Retina (tissue), 1 donor: ENCODE measurements around the gene ASIC2.

ENCODE experiments used
- DNase-seq: peaks from one replicate; pipeline ENCODE4 v3.0.0-alpha.2; 2016

Gene ASIC2

DNA sequence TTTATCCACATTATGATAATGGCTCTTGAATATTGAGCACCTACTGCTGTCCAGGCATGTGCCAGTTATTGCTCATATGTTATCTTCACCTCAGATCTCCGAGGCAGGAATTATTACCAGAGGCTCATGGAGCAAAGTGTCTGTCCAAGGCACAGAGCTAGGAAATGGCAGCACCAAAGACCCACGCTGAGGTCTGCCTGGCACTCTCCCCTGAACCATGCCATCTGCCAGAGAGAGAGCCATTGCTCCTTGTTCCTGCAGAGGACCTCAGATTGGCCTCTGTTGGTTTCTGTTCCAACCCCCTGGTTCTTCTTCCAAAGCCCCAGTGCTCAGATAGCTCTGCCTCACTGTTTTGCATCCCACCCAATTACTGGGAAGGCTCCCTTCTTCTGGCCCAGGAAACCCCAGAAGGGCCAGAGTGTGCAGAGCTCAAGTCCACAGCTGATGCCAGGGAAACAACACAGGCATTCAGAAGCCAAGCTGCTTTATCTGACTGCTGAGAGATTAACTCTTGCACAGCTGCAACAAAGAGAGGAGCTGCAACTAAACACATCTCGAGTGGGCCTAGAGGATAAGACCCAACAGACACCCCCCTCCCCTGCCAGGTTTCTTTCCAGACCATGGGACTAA lies 5.9 kb downstream of the ASIC2 start:
- DNase-seq = no peak

DNA sequence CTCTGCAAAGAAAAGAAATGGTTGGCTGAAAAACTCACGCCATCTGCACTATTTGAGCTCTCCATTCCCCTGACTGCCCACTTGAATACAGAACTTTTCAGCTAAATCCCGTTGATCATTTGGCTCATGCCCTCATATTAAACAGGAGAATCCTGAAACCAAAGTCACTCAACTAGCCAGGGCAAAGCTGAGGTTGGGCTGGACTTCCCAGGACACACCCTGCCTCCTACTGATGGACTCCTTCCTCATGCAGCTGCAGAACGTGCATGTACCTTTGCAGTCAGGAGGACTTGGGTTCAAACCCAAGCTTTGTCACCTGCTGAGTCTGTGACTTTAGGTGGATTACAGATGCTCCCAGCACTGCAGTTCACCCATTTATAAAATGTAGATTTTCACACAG lies 7.7 kb downstream of the ASIC2 start:
- no peak for DNase-seq

DNA sequence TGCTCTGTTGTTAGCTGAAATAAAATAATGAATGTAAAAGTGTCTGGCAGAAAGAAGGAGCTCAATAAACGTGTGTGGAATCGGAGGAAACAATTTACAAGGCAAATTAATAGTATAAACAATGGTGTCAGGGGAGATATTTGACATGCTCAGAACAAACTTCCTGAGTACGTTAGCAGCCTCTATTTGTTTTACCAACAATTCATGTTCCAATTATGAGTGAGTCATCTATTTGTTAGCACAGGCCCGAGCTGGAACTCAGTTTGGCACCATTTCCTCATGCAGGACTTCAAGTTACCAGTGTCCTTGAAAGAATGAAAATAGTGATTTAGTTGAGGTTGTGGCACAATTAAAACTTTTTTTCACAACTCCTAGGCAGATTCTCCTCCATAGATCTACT lies 9.1 kb downstream of the ASIC2 start:
- no peak for DNase-seq

DNA sequence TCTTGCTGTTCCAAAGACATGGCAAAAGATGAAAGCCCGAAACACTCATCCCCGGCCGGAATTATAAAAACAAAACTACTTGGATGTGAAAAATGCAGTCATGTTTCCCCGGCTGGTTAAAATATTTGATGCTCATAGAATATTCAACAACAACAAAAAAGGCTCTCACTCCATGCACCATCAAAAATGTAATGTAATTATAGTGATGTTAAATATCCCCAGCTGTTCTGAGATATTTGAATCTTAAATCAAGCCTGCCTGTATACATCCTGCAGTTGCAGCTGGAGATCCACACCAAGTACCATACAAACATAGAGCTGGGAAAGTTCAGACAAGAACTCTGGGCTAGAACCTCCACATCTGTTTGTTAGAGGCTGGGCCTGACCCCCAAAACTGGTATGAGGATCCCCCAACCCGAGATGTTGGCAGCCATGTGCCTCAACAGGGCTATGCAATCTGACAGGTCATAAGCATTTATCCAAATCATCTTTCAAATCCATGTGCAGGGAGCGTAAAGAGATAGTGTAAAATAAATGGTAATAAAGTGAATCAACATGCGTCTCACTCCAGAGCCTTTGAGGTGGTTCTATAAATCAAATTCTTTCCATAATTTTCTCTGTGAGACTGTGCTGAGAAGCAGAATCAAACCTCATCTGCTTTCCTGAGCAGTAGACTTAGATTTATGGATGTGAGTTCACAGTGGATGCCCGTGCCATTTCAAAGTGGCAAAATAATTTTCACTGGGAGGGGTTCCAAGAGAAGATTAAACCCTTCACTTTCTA lies 12.7 kb downstream of the ASIC2 start:
- no peak for DNase-seq

DNA sequence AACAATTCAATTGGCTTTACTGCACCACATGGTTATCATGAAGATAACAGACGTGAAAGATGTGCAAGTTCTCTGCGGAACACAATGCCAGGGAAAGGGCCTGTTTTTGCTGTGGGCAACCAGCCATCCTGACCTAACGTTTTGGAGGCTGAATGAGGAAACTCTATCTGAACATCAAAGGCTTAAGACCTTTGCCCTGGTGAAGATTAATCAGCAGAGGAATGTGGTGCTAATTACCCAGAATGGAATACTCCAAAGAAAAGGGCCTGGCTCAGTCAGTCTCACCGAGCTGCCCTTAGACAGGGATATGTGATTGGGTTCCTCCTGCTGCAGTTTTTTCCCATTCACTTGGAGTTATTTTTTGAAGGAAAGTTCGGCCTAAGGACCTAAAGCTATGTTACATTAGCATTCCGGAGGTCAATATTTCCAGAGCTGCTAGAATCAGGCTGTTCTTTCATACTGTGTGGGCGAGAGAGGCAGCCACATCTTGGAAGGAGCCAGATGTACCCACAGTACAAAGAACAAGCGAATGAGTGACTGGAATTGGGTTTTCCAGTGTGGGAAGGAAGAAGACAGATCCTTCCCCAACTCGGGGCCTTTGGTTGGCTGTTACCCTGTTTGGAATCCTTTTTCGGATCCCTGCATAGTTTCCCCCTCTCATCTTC lies 15.5 kb downstream of the ASIC2 start:
- no peak for DNase-seq

DNA sequence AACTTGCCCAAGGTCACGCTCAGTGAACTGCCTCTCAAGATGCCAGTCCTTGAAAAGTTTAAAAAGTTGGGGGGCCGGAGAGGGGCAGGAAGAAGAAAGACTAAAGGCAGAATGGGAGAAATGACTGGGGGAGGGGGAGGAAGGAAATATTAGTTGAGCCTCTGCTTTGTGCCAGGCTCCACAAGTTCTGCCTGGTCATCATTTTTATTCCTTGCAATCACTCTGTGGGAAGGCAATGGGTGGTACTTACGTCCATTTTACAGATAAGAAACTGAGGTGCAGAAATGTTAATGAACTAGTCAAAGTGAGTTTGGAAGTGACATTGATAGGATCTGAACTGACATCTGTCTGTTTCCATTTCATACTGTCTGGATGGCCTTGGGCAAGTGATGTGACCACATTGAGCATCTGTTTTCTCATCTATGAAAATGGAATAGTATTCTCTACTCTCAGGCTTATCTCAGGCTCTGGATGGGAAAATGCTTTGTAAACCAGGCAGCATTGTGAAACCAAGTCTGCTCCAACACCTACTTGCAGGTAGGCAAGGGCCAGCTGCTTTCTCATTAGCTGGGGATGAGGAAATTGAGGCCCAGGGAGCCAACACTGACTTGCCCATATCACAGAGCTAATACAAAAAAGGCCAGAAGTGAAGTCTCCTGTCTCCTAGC lies 19.2 kb downstream of the ASIC2 start:
- no peak for DNase-seq

DNA sequence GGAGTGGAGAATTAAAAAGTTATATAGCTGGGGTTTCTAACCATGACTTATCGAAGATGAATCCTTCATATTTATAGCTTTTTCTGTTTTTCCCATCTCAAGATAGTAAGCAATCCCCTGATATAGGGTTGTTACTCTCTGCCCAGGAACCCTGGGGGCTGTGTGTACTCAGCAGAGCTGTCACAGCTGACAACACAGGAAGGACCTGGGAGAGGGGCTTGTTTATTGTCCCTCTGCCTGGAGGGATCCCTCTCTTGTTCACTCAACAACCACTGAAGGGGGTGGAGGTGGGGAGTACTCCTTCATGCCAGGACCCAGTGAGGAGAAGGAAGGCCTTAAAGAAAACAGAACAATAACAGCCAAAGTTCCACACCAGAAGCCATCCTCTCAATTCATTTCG lies 19.8 kb downstream of the ASIC2 start:
- no peak for DNase-seq

DNA sequence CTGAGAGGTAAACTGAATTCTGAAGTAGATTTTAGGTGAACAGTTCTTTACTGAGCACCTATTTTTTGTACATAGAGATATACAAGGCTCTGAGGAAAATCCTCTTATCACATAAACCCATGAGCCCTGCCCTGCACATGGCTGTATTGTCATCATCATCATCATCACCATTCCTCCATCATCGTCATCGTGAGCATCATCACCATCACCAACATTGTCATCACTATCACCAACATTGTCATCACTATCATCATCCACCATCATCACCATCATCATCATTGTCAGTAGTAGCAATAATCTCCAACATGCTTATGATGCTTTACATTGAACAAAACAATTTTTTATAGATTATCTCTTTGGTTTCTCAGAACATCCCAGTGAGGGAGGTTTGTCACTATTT lies 20.7 kb downstream of the ASIC2 start:
- no peak for DNase-seq

DNA sequence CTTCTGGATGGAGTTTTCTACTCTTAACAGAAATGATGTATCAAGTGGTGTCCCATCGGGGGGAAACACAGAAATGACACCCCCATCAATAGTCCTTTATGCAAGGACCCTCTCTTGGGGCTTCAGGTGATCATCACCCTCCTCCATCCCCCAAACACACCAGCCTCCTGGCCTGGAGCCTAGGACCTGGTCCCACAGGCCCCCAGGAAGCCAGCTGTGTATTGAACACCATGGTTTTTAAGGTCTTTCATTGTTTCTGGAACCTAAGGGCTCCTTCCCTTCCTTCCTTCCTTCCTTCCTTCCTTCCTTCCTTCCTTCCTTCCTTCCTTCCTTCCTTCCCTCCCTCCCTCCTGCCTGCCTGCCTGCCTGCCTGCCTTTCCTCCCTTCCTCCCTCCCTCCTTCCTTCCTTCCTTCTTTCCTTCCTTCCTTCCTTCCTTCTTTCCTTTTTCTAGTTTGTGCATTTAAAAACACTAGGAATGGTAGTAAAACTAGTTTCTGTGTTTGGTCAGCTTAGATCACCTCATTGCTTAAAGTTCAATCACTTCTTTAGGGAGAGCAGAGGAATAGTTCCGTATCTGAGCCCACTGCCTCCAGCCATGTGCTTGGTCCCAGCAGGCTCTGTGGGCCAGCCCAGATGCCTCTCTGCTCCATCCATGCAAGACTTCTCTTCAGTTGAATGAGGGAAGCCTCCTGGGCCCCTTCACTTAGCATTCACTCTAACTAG lies 23.6 kb downstream of the ASIC2 start:
- no peak for DNase-seq

DNA sequence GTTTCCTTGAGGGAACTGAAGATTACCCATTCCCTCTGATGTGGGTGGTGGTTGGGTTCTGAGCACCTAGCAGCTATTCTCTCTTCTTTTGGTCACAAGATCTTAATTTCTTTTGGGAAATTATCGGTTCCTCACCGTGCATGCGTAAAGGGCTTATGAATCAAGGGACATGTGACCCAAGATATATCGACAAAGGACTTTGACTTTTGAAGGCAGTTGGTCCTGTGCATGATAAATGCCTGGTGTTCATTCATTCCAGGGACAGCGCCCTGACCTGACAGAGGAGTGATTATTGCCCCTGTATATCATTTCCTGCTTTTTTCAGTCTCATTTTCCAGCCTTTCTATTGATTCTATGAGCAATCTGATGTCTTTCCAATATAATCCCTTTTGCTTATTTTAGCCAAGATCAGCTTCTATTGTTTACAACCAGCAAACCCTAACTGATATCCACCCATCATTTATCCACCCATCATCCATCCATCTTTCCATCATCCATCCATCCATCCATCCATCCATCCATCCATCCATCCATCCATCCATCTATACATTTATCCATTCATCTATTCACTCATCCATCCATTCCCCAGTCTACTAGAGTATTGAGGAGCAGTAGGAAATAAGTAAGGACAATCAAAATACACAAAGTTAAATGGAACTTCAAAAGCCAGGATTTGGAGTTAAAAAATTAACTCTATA lies 25.1 kb downstream of the ASIC2 start:
- no peak for DNase-seq

DNA sequence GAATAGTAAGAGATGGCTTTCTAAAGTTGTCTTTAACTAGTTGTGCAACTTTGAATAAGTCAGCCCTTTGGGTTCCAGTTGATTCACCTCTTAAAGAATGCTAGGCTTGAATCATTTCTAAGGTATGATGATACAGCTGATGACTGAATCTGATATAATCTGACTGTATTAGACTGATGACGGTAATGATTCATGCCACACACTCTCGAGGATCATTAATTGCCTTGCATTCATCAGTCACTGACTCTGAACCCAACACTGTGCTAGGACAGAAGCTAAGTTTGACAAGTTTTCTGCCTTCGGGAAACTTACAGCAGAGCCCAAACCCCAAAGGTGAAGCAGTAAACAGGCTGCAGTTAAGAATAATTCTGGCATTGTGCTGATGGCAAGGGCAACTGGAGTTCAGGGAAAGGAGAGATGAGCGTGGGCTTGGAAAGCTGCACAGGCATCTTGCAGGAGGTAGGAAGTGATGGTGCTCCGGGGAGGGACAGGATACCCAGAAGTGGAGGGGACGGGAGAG lies 25.8 kb downstream of the ASIC2 start:
- DNase-seq = no peak

DNA sequence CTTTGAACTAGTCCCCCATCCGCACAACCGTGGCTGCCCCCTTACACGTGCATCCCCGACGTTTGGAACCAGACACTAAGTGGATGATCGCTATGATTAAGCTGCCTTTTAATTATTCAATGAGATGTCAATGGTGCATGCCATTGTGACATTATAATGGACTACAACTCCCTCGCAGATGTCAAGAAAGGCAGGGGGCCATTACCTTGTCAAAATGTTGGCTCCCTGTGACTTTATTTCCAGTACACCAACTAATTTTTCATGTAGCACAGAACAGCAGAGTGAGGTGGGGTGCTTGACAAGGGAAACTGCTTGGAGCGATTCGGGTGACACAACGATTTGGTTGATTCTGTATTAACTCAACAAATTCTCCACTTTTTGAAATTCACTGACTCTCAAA lies 26.5 kb downstream of the ASIC2 start:
- no peak for DNase-seq

DNA sequence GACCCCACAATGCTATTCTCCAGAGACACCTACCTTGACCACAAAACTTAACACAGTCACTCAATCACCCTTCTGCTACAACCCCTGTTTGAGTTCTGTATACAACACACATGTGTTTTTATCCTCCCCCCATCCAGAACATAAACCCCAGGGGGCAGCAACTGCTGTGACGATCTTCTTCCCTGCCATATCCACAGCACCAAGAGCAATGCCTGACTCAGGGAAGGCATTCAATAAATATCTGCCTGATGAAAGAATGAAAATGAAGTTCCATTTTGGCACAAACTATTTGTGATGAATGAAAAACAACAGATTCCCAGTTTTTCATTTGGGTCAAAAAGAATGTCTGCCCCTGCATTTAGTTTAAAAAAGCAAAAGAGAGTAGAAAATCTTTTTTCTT lies 27.0 kb downstream of the ASIC2 start:
- DNase-seq = no peak

DNA sequence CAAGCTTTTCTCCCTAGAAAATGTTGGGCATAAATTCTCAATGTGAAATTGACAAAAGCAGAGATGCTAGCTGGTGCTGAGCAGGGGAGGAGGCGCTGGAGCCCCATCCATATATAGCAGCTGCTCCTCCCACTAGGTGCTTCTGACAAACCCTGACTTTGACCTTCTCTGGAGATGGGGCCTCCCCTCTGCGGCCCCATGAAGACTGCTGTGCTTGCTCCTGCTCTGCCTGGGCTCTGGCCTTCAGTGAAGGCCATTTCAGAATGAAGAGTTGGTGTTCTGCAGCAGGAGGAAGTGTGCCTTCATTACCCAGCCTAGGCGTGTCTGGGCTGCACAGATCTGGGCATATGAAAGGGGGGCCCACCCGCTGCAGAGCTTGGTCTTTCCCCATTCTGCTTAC lies 29.7 kb downstream of the ASIC2 start:
- DNase-seq = no peak

DNA sequence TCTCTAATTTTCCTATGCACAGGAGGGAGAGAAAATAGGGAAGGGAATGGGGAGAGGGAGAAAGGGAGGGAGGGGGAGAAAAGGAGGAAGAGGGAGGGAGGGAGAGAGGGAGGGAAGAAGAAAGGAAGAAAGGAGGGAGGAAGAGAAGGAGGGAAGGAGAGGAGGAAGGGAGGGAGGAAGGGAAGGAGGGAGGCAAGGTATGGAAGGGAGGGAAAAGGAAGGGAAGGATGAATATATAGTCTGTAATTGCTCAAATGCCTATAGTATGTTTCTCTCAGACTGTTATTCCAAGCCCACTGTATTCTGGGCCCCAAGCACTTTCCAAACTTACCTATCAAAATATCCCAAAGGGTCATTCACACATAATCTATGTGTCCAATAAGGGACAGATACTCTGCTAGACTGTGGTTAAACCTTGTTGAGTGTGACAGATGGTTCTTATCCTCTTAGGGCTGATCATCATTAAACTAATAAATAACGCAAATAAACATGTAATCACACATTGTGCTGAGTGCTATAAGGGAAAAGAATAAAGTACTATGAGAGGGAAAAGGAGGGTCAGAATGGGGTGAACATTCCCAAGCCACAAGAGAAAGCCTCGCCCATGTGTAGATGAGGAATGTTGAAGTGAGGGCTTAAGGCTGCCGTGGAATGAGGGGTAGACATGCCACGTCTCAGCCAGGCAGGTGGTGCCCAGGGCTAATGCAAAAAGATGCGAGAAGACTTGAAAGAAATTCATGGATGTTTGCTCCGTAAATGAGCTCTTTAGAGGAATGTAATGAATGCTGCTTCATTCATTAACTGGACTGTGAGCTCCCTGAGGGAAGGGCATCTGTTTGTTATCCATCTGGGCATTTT lies 30.6 kb downstream of the ASIC2 start:
- no peak for DNase-seq

DNA sequence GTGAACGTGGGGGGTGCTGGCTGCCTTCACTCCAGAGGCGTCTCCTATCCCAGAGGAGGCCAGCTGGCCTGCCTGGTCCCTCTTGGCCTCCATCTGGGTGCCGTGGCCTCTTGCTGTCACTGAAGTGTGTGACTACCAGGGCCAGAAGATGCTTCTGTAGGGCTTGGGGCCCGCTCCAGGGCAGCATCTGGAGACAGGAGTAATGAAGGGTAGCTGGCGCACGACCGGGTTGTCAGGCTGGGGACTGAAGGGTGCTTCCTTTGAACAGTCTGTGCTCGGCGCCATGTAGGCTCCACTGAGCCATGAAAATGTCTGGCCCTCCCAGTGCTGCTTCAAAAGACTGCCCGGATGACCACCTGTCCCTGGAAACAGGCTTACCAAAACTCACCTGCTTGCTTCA lies 31.3 kb downstream of the ASIC2 start:
- no peak for DNase-seq

DNA sequence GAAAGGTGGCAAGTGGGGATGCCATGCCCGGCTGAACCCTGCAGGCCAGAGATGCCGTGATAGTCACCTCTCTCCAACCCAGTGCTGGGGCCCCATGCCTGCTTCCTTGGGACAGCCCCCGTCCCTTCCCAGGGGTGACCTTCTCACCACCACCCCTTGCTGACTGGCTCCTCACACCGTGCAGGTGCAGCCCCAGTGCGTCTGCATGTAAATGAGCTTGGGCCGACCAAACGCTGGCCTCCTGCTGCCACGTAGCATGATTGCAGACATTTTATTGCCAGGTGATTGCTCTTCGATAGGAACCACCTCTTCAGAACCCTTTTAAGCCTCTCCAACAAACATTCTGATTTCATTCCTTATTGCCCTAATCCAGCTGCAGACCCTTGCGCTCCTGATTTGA lies 32.5 kb downstream of the ASIC2 start:
- no peak for DNase-seq

DNA sequence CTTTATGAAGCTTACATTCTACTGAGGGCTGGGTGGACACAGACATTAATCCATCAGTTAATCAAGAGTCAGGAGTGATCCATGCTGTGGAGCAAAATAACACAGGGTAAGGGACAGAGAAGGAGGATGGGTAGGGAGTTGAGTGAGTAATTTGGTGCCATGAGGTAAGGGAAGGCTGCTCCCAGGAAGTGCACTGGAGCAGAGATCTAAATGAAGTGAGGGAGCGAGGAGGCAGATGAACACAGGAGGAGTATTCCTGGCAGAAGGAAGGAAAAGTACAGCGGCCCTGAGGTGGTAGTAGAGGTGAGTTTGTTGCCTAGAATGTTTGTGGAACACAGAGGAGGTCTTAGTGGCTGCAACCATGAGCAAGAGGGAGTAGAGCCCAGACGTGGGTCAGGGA lies 34.8 kb downstream of the ASIC2 start:
- no peak for DNase-seq

DNA sequence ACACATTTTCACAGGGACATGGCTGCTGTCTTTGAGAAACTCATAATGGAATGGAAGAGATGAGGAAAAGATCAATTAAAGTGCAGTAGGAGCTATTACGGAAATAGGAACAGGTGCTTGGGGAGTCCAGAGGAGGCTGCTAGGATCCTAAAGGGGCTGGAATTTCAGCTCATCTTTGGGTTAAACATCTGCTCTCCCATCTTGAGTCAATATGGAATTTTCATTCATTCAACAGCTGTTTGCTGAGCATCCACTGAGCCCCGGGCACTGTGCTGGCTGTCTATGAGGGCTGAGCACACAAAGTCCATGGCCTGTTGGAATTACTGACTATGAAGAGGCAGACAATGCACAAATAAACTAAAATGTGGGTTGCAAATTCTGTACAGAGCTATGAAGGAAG lies 47.9 kb downstream of the ASIC2 start:
- no peak for DNase-seq

DNA sequence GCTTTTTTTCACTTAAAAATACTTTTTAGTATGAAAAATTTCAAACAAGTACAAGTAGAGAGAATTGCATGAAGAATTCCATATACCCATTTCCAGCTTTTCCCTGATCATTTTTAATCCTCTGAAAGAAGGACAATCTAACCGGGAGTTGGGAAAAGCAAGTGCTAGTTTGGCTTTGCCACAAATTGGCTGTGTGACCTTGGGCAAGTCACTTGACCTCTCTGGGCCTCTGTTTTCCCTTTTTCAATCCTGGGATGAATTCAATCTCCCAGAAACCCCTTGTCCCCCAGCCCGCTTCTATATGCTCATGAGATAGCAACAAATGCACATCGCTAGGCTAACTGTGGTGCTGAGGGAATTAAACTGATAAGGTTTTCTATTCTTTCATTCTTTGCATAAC lies 49.4 kb downstream of the ASIC2 start:
- DNase-seq = no peak
